ENCODE data around the gene S100A3.
"Not testable (repeated sequence)": the region's sequence is repeated elsewhere in the genome, so short reads cannot be mapped to it uniquely, and the experiment has no call there.

The S100A3 gene

DNA sequence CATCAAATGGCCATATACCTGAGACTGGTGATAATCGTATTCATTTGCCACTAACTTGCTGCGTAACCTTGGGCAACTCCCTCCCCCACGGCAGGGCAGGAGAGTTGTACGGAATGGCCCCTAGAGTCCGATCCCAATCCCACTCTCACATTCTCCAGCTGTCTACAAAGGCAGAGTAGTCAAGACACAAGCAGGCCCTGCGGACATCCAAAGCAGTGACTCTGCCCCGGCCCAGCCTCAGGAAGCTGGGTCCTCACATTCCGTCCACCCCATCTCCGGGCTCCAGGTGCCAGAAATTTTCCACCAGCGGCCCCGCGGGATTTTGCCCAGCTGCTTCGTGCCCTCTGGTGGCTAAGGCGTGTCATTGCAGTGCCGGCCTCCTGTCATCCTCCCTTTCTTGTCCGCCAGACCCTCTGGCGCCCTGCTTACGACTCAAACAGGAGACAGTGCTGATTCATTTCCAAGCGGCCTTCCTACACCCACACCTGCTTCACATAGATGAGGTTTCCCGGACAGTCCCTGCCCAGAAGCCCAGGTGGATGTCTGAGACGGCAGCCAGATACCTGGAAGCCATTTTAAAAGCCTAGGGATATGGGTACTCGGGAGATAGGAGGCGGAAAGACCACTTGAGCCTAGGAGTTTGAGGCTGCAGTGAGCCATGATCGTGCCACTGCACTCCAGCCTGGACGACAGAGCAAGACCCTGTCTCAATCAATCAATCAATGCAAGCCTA lies 19.5 kb upstream of the S100A3 start:
- peak; percentile 83 for DNase-seq

DNA sequence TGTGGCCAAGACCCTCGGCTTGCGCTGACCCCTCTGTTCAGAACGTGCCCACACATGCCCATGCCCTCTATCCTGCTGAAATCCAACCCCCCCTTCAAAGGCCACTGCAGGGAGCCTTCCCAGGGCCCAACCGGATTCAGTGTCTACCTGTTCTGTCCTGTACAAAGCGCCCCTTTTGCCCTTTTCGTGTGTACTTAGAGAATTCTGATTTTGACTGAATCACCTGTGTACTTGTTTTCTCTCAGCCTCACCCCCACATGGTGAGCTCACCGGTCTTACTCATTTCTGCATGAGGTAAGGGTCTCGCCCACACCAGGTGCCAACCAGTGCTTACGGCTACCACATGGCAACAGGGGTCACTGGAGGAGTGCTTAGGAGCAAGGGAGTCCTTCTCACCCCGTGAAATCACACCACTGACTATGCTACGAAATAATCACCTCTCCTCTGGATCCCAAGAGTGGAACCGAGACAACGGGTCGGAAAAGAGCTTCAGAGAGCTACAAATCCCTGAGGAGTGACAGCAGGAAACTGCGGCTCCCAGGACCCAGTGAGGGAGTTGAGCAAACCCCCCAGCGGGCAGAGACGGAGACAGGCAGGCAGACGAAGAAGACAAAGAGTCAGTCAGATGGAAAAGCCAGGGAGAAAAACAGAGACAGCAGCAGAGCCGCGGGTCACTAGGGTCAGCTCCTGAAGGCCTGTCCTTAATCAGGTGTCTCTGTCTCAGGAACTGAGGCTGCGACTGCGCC lies 18.7 kb upstream of the S100A3 start:
- DNase-seq: no peak

DNA sequence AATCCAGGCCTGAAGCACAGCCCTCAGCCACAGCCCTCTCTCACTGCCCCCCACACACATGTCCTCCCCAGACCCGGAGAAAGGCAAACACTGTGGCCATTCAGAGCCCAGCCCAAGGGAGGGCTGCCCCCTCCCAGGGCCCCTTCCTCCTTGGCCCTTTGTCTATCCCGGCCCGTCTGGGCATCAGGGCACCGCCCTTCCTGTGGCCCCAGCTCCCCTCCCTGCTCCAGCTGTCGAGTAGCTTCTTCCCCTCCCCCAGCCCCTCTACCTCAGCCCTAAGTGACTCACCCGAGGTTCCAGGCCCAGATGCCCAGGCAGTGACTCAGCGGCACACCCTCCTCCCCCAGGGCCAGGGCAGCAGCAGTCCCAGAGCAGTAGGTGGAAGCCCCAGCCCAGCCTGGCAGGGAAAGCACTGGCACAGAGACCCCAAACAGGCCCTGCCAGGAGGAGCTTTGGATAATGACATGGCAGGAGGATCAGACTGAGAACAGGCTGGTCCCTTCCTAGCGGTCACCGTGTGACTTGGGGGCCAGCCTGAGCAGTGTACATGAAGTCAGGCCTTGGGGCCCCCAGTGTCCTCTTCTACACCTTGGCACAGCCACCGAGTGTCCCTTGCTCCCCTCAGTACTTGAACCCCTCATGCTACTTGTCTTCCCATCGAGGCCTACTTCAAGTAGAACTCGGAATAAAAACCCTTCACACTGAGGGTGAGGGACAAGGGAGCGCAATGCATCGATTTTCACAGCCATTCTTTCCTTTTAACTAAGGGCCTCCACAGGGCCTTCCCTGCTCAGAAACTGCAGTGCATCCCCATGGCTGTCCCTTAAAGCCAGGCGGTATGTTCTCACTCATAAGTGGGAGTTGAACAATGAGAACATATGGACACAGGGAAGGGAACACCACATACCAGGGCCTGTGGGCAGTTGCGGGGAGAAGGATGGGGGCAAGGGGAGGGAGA lies 17.6 kb upstream of the S100A3 start:
- DNase-seq: peak; percentile 15

DNA sequence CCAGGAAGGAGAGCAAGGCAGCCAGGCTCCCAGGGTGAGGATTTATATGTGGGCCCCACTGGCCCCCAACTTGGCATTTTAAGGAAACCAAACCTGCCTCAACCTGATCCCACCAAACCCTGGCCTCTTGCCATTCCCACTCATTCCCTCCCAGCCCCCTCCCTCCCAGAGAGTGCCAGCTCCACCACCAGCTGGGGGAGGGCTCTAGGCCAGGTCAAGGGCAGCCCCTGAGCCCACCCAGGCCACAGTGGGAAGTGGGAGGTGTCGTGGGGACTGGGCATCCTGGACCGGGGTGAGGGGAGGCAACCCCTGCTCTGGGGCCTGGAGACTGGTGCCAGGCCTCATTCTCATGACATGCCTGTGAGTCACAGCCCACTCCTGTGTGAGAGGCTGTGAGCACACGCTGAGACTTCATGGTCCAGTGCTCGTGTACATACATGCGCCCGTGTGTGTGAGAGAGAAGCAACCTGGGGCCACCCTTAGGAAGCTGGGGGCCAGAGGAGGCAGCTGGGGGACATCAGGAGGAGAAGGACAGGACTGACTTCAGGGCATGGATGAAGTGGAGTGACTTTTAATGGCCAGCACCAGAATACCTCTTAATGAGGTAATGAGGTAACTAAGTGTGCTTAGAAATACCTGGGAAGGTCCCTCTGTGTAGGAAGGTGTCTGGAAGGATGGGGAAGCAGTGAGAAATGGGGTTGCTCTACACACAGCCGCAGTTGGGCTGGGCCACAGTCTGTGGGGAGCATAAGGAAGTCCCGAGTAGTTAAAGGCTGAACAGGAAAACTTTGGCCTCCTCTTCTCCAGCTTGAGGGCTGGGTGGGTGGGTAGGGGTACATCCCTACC lies 16.7 kb upstream of the S100A3 start, which contains the start of gene S100A2:
Gene S100A2, minus strand, starts transcription at position 316 of the 846 bp plus-strand sequence. CDS start 1,967 bp downstream, outside the sequence.
- peak; percentile 41 for DNase-seq

DNA sequence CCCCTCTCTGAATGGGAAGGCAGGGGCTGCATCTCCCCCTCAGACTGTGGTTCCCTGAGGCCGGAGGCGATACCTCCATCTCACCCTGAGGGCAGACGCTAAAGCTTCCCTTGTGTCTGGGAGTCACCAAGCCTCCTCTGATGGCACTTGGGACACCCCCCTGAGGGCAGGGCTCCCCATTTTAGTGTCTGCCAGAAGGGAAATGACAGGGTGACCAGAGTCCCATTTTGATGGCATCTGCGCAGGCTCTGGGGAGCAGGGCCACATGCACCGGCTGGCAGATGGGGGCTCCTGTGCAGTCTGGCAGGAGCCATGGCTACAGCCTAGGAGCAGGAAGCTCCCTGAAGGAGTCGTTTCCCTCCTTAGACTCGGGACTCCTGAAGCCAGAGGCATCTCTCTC lies 14.9 kb upstream of the S100A3 start:
- no peak for DNase-seq

DNA sequence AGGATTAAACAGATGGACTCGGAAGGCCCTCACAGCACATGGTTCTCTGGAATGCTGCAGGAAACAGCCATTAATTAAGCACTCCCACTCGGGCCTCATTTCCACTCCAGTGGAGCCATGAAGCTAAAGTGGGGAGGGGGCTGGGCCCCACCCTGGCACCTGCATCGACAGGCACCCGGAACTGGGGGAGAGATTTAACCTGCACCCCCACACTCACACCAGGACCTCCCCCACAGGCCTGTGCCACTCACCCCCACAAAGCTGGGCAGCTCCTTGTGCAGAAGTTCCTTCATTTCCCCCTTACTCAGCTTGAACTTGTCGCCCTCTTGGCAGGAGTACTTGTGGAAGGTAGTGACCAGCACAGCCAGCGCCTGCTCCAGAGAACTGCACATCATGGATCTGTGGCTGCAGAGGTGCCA lies 14.4 kb upstream of the S100A3 start:
- no peak for DNase-seq

DNA sequence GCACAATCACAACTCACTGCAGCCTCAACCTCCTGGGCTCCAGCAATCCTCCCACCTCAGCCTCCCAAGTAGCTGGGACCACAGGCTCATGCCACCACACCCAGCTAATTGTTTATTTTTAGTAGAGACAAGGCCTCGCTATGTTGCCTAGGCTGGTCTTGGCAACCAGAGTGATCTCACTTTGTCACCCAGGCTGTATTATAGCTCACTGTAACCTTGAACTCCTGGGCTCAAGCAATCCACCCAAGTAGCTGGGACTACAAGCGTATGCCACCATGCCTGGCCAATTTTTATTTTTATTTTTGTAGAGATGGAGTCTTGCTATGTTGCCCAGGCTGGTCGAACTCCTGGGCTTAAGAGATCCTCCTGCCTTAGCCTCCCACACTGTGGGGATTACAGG lies 13.0 kb upstream of the S100A3 start:
- not testable (repeated sequence) for DNase-seq

DNA sequence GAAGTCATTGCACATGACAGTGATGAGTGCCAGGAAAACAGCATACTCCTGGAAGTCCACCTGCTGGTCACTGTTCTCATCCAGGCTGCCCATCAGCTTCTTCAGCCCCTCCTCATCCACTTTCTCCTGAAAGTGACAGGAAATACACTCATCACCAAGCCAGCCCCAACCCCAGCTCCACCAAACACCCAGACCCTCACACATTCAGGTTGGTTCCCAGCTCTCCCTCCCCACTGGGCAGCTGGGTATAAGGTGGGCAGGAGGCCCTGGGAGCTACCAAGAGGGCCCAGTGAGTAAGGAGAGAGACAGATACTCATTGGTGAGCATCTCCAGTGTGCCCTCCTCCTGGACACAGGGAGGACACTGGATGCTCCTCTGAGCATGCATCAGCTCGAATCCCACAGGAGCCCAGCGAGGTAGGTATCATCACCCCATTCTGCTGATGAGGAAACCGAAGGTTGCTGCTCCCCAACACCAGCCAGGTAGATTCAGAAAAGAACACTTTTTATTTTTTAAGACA lies 12.5 kb upstream of the S100A3 start:
- DNase-seq: no peak

DNA sequence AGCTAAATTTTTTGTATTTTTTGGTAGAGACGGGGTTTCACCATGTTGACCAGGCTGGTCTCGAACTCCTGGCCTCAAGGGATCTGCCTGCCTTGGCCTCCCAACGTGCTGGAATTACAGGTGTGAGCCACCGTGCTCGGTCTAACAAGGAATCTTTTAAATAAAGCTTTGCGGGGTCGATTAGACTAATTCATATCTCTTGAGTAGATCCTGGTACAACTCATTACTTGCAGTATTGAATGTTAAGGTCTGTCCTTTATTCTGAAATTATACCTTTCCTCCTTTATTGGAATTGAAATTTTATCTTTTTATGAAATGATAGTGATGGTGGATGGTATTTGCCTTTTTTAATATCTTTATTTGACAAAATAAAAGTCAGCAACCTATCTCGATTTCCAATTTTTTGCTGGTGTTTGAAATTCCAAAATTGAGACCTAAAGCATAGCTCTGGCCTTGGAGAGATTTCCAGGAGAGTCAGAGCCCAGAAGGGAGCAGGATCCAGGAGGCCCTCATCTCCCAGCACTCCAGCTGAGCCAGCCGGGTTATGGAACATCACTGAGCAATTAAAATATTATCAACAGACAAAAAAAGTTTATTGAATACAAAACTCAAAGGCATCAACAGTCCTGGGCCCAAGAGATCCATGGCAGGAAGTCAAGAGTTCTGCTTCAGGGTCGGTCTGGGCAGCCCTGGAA lies 11.9 kb upstream of the S100A3 start:
- no peak for DNase-seq

DNA sequence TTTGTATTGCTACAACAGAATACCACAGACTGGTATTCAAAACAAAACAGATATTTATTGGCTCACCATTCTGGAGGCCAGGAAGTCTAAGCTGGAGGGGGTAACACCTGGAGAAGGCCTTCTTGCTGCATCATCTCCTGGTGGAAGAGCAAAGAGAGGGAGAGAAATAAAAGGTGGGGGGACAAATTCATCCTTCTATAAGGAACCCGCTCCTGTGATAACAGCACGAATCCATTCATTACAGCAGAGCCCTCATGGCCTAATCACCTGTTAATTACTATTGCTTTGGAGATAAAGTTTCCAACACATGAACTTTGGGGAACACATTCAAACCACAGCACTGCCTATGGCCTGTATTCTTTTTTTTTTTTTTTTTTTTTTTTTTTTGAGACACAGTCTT lies 11.2 kb upstream of the S100A3 start:
- no peak for DNase-seq

DNA sequence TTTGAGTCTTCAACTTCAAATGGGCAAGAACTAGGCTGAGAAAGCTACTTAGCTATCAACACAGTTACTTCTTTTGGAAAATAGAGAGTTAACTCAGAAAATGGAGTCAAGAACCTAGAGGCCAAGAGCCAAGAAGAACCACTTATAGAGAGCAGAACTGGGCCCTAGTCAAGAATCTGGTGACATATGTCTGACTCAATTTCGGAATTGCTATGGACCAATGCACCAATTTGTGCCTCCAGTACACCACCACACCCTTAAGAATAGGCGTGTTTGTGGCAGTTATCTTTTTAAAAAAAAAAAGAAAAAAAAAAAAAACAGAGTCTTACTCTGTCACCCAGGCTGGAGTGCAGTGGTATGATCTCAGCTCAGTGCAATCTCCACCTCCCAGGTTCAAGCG lies 8.8 kb upstream of the S100A3 start:
- no peak for DNase-seq

DNA sequence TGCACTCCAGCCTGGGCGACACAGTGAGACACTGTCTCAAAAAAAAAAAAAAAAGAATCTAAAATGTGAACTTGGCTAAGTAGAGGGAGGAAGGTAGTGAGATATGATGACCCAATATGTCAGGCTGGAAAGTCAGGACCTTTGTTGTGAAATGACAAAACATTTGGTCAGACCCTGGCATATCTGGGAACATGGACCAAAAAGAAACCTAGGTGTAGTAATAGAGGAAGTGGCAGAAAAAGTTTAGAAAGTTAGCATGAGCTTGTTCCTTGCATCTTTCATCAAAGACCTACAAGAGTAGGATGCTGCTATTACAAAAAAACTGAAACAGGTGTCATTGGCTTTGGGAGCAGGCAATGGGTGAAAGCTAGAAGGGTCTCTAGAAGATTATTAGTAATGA lies 7.3 kb upstream of the S100A3 start:
- no peak for DNase-seq

DNA sequence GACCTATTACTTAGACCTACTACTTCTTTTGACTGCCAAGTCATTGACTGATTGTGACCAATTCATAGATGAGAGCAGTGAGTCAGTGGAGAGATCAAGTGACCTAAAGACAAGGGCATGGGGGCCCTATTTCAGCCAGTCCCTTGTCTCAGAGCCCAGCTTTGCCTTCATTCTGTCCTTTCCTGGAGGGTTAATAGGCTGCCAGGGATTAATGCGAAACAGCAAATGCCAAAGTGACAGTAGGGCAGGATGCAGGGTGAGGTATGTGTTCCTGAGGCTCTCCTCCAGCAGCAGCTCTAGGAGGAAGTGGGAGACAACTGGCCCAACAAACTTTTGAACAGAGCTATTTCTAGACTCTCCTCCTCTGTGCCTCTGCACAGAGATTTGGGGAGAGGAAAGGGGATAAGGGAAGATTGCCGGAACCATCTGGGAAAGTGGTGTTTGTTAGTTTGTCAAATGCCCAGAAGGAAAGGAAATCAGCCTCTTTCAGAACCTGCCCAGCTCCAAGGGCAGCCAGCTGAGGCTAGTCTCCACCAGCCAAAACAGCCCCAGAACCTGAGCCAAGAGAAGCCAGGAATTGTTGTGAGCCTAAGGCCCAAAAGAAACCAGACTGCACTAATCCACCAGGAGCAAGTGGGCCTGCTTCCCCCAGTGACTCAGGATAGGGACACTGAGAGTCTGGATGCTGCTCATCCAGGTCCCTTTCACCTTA lies 4.9 kb upstream of the S100A3 start:
- no peak for DNase-seq

DNA sequence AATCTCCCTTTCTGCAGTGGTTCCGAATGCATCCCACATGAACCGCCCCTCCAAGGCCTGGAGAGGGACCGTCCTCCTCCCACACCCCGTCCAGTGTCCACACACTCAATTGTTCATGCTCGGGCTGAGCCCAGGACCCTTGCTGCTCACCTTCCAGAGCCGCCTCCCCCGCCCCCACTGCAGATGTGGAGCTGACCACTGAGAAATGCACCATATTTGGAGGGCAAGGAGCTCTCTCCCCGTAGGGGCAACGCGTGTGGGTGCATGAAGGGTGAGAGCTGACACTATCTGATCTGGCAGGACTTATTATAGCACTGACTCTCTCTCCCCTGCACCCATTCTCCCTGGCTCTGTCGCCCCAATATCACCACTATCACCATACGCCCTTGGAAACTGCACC lies 4.0 kb upstream of the S100A3 start:
- no peak for DNase-seq

DNA sequence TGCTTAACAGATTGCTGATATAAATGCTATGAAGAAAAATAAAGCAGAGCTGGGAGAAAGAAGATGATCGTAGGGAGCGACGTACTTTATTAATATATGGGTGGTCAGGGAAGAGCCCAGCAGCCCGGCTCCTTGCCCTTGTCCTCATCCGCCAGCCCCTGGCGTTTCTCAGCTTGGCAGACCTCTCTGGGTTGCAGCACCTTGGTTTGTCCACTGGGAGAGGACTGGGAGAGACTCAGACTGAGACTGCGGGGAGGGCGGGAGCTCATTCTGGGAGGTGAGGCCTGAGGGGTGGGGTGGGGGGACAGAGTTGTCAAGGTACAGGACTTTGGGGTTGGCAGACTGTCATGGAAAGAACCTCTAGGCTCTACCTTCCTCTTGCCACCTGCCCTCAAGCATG lies 3.3 kb upstream of the S100A3 start:
- DNase-seq: no peak

DNA sequence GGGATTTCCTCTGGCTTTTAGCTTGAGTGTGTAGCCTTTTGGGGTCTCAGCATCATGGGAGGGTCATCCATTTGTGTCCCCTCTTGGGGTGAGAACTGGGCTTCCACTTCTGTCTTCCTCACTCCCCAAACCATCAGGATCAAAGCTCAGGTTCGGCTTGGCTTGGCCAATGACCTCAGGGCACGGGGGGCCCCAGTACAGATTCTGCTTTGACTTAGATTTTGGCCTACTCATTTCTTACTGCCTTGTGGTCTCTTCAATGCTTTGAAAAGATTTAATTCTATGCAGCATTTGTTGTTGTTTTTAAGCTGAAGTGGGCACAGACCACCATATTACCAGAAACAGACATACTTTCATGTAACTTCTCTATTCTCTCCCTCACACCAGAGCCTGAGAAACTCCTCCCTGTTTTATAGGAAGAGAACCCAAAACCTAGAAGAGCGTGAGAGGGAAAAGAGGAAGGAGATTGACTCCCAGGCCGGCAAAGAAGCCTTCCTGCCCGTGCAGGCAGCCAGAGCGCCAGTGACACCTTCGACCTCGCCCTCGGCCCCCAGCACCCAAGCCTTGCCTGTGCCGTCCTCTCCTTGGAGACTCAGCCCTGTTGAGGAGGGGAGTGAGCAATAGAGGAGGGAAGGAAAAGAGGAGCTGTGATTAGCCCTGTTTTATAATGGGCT lies 1.9 kb upstream of the S100A3 start:
- DNase-seq: no peak

DNA sequence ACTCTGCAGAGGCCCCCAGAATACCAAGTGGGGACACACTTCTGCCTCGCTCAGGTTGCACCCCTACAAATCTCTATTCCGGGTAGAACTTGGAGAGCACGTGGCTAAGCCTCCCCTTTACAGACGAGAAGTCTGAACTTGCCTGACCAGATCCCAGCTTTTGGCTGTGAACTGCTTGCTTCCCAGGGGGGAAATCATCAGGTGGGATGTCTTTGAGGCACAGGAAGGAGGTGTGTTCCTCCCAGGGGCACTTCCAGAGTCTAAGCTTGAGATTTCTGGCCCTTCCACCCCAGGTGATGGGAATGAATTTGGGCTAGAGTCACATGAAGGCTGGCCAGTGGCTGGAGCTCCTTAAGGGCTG lies 1.3 kb upstream of the S100A3 start:
- no peak for DNase-seq

DNA sequence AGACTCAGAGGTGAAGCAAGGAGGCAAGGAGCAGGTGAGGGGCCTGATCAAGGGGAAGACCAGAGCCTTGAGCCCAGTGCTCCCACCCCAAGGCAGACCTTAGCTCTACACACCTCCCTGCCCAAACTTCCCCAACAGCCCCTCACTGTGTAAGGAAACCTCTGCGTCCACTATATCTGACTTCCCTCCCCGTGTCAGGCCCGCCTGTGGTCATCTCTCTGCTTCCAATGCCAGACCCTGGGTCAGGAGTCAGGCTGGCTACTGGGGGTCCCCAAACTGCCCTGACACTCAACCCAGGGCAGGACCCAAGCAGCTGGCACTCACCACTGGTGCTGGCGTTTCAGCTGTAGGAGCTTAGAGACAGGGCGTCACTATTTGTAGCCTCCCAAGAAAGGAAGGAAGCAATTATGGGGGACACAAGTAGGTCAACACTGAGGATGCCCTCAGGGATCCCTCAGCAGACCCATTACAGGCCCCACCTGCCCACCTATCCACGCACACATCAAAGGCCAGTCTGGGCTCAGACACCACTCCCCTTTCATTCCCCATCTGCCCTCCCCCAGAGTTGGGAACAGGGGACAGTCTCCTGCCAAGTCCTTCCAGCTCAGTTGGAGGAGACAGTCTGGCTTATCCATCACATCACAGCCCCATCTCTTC lies 811 bp upstream of the S100A3 start:
- no peak for DNase-seq

All from NCI-H1092 (cell line).